ENCODE results near the gene BST1. TPM values are rescaled to one million over a fixed set of nuclear protein-coding genes. Genes with fewer than 3 reads are reported as not detected.
"Not testable (repeated sequence)": the region's sequence is repeated elsewhere in the genome, so short reads cannot be mapped to it uniquely, and the experiment has no call there.

BST1 gene
- total RNA-seq, 2 experiments from 2014 or later, result 0.82 to 1.0 TPM

GRCh38 chr4:15758294-15758693 lies 55.4 kb downstream of the BST1 start:
- H3K9me3 Mint-ChIP-seq, result peaks cover 7% of the 10 kb centered on the region
- H3K36me3 Mint-ChIP-seq (ENCODE audit: low read depth), result peaks cover 2% of the 10 kb centered on the region
- no peak for DNase-seq
- ChIA-PET CTCF (interaction anchor here (2.7 to 4.3 kb wide), 2 partner anchors 10 to 12 kb away, joined by 14 to 86 read pairs; no protein-coding TSS in a partner anchor), POLR2A (no interaction called here)
- no peak overlapping the region for H3K4me3 Mint-ChIP-seq
- no peaks in the 10 kb centered on the region for H3K27me3 Mint-ChIP-seq
- peaks cover 65% of the 10 kb centered on the region for H3K4me1 Mint-ChIP-seq
- peak overlapping the region; percentile 22 for H3K27ac Mint-ChIP-seq

- H3K4me3 Mint-ChIP-seq, result not testable (repeated sequence)
- peaks cover 65% of the 10 kb centered on the region for H3K4me1 Mint-ChIP-seq
Measured at GRCh38 chr4:15762460-15762859, 59.6 kb downstream of the BST1 start.

GRCh38 chr4:15765391-15765790 lies 62.5 kb downstream of the BST1 start:
- Mint-ChIP-seq H3K27ac (peak overlapping the region; percentile 95), H3K36me3 (ENCODE audit: low read depth) (peaks cover 22% of the 10 kb centered on the region), H3K4me1 (peaks cover 72% of the 10 kb centered on the region), H3K9me3 (peaks cover 12% of the 10 kb centered on the region), H3K27me3 (no peaks in the 10 kb centered on the region), H3K4me3 (peak overlapping the region; percentile 49)
- CTCF ChIA-PET, result interaction anchor here (10.0 kb wide), 1 partner anchor 8 kb away, joined by 86 read pairs; no protein-coding TSS in a partner anchor
- POLR2A ChIA-PET, result no interaction called here
- DNase-seq, result peak; percentile 33

More at GRCh38 chr4:15762460-15762859, 59.6 kb downstream of the BST1 start:
- H3K27ac Mint-ChIP-seq, POLR2A ChIA-PET, DNase-seq, H3K27me3 Mint-ChIP-seq: not testable (repeated sequence)
- H3K9me3 Mint-ChIP-seq, result peaks cover 18% of the 10 kb centered on the region
- peaks cover 17% of the 10 kb centered on the region for H3K36me3 Mint-ChIP-seq (ENCODE audit: low read depth)
- CTCF ChIA-PET, result interaction anchor here (1.0 kb wide), 3 partner anchors 10 to 17 kb away, joined by 3 to 5 read pairs (median 3); no protein-coding TSS in a partner anchor

- Mint-ChIP-seq H3K36me3 (ENCODE audit: low read depth) (peaks cover 22% of the 10 kb centered on the region), H3K27ac (peak overlapping the region; percentile 95), H3K9me3 (peaks cover 12% of the 10 kb centered on the region), H3K4me3 (peak overlapping the region; percentile 49), H3K4me1 (peaks cover 78% of the 10 kb centered on the region), H3K27me3 (no peaks in the 10 kb centered on the region)
- peak; percentile 83 for DNase-seq
- ChIA-PET CTCF (interaction anchor here (0.6 to 10.0 kb wide), 8 partner anchors 9 to 660 kb away, joined by 3 to 86 read pairs (median 3); no protein-coding TSS in a partner anchor), POLR2A (no interaction called here)
Measured at GRCh38 chr4:15765910-15766697, 63.2 kb downstream of the BST1 start.

GRCh38 chr4:15766821-15767220 lies 64.0 kb downstream of the BST1 start:
- H3K4me3 Mint-ChIP-seq, result peak overlapping the region; percentile 27
- peaks cover 22% of the 10 kb centered on the region for H3K36me3 Mint-ChIP-seq (ENCODE audit: low read depth)
- CTCF ChIA-PET, result interaction anchor here (0.6 to 10.0 kb wide), 7 partner anchors 8 to 661 kb away, joined by 3 to 86 read pairs (median 3); no protein-coding TSS in a partner anchor

GRCh38 chr4:15769202-15769601 lies 66.3 kb downstream of the BST1 start:
- Mint-ChIP-seq H3K9me3 (peaks cover 8% of the 10 kb centered on the region), H3K4me3 (no peak overlapping the region), H3K27ac (no peak overlapping the region), H3K36me3 (ENCODE audit: low read depth) (peaks cover 35% of the 10 kb centered on the region), H3K27me3 (peaks cover 3% of the 10 kb centered on the region), H3K4me1 (peaks cover 86% of the 10 kb centered on the region)
- DNase-seq, result no peak
- ChIA-PET CTCF (interaction anchor here (0.6 to 10.0 kb wide), 4 partner anchors 8 to 16 kb away, joined by 3 to 86 read pairs (median 4); no protein-coding TSS in a partner anchor), POLR2A (interaction anchor here (1.0 kb wide), 1 partner anchor 11 kb away, joined by 3 read pairs; no protein-coding TSS in a partner anchor)

More at GRCh38 chr4:15766821-15767220, 64.0 kb downstream of the BST1 start:
- H3K4me1 Mint-ChIP-seq, result peaks cover 79% of the 10 kb centered on the region
- H3K27ac Mint-ChIP-seq, result peak overlapping the region; percentile 95
- no peak for DNase-seq
- H3K27me3 Mint-ChIP-seq, result no peaks in the 10 kb centered on the region
- peaks cover 12% of the 10 kb centered on the region for H3K9me3 Mint-ChIP-seq
- POLR2A ChIA-PET, result no interaction called here

- ChIA-PET POLR2A (interaction anchor here (0.8 kb wide), 1 partner anchor 8 kb away, joined by 4 read pairs; no protein-coding TSS in a partner anchor), CTCF (interaction anchor here (1.3 to 10.0 kb wide), 2 partner anchors 14 to 17 kb away, joined by 3 to 86 read pairs; no protein-coding TSS in a partner anchor)
- peak overlapping the region; percentile 31 for H3K4me3 Mint-ChIP-seq
- peaks cover 6% of the 10 kb centered on the region for H3K9me3 Mint-ChIP-seq
- DNase-seq, result peak; percentile 47
- peaks cover 16% of the 10 kb centered on the region for H3K27me3 Mint-ChIP-seq
- H3K36me3 Mint-ChIP-seq (ENCODE audit: low read depth), result peaks cover 39% of the 10 kb centered on the region
- peak overlapping the region; percentile 71 for H3K27ac Mint-ChIP-seq
- H3K4me1 Mint-ChIP-seq, result peaks cover 78% of the 10 kb centered on the region
Measured at GRCh38 chr4:15771216-15772058, 68.6 kb downstream of the BST1 start.

GRCh38 chr4:15774020-15774420 lies 71.2 kb downstream of the BST1 start:
- POLR2A ChIA-PET, result interaction anchor here (0.5 kb wide), 1 partner anchor 17 kb away, joined by 4 read pairs; no protein-coding TSS in a partner anchor
- no peak overlapping the region for H3K4me3 Mint-ChIP-seq
- H3K4me1 Mint-ChIP-seq, result peaks cover 78% of the 10 kb centered on the region
- peaks cover 36% of the 10 kb centered on the region for H3K36me3 Mint-ChIP-seq (ENCODE audit: low read depth)
- CTCF ChIA-PET, result interaction anchor here (0.8 to 10.0 kb wide), 6 partner anchors 8 to 89 kb away, joined by 3 to 86 read pairs (median 6); no protein-coding TSS in a partner anchor
- peaks cover 16% of the 10 kb centered on the region for H3K27me3 Mint-ChIP-seq
- H3K9me3 Mint-ChIP-seq, result peaks cover 6% of the 10 kb centered on the region
- no peak overlapping the region for H3K27ac Mint-ChIP-seq
- DNase-seq, result no peak

GRCh38 chr4:15776871-15777648 lies 74.2 kb downstream of the BST1 start:
- Mint-ChIP-seq H3K4me1 (peaks cover 77% of the 10 kb centered on the region), H3K9me3 (peaks cover 6% of the 10 kb centered on the region), H3K36me3 (ENCODE audit: low read depth) (peaks cover 60% of the 10 kb centered on the region), H3K27me3 (peaks cover 16% of the 10 kb centered on the region), H3K27ac (no peak overlapping the region), H3K4me3 (peak overlapping the region; percentile 85)
- POLR2A ChIA-PET, result no interaction called here
- DNase-seq, result no peak
- CTCF ChIA-PET, result interaction anchor here (0.7 to 1.5 kb wide), 5 partner anchors 11 to 36 kb away, joined by 3 read pairs; no protein-coding TSS in a partner anchor

- no peak for DNase-seq
- H3K27ac Mint-ChIP-seq, result peak overlapping the region; percentile 91
- peaks cover 60% of the 10 kb centered on the region for H3K36me3 Mint-ChIP-seq (ENCODE audit: low read depth)
- H3K9me3 Mint-ChIP-seq, result peaks cover 6% of the 10 kb centered on the region
- ChIA-PET POLR2A (no interaction called here), CTCF (interaction anchor here (1.0 to 1.5 kb wide), 3 partner anchors 23 to 45 kb away, joined by 3 to 4 read pairs (median 3); no protein-coding TSS in a partner anchor)
- H3K27me3 Mint-ChIP-seq, result peaks cover 16% of the 10 kb centered on the region
- H3K4me3 Mint-ChIP-seq, result peak overlapping the region; percentile 85
- peaks cover 77% of the 10 kb centered on the region for H3K4me1 Mint-ChIP-seq
Measured at GRCh38 chr4:15777697-15778288, 74.9 kb downstream of the BST1 start.

All from activated CD4-positive, alpha-beta T cell treated with anti-CD3 and anti-CD28 coated beads, Interleukin-2, amount 10 ng/mL, durations not matched to agents 7 days and 5 days (primary cell).